ENCODE measurements around the gene DNAJC6.

DNAJC6 gene

DNA sequence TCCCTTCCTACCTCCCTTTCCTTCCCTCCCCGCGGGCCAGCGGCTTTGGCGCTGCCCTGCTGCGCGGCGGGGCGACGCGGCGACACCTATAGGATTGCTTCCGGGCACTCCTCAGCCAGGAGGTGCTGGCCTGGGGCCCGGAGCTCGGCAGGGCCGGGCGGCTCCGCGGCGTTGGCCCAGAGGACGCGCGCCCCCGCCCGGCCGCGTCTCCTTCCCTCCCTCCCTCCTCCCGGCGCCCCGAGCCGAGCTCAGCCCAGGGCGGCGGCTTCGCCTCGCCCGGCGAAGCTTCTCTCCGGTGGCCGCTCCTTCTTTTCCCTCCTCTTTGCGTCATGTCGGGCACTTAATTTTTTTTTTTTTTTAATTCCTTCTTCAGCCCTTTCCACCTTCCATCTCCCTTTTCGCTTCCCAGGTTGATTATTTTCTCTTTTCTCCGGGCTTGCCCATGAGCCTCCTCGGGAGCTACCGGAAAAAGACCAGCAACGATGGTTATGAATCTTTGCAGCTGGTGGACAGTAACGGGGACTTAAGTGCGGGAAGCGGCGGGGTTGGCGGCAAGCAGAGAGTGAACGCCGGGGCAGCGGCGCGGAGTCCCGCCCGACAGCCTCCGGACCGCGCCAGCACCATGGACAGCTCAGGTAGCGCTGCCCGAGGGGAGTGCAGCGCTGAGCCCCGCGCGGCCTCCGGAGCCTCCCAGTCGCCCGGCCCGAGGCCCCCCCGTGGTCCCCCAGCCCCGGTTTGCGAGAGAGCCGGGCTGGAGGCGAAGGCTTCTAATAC is at the start of gene DNAJC6:
DNAJC6 (plus strand) TSS at position 240 of the 774 bp plus-strand sequence; CDS start at position 443, 203 bp downstream.
- peak; percentile 38 for DNase-seq
- H3K4me3 ChIP-seq (ENCODE audit: low read depth, low read length), result peak within 1 kb of the TSS; percentile 52
- in situ Hi-C loops (cut with HindIII; ENCODE audit: low pct_ligation_motif_present, low sequenced_read_pairs), result no loop called here
- no peaks in the 10 kb centered on the region for H3K27me3 ChIP-seq (replicated peaks)
- H3K36me3 ChIP-seq (replicated peaks), result no peaks in the 10 kb centered on the region
- no peak within 1 kb of the TSS for H3K27ac ChIP-seq
- no peak for TF ChIP-seq CTCF (IDR thresholded peaks at IDR 0.05; ENCODE audit: low read depth, low read length, missing control alignments)

GRCh38 chr1:65259816-65260215 is 49.5 kb upstream of the DNAJC6 start:
- no peak overlapping the region for H3K4me3 ChIP-seq (ENCODE audit: low read depth, low read length)
- in situ Hi-C loops (cut with HindIII; ENCODE audit: low pct_ligation_motif_present, low sequenced_read_pairs), result no loop called here
- no peak for DNase-seq
- TF ChIP-seq CTCF (IDR thresholded peaks at IDR 0.05; ENCODE audit: low read depth, low read length, missing control alignments), result no peak
- no peaks in the 10 kb centered on the region for H3K36me3 ChIP-seq (replicated peaks)
- H3K27ac ChIP-seq, result no peak overlapping the region
- H3K27me3 ChIP-seq (replicated peaks), result no peaks in the 10 kb centered on the region

DNA sequence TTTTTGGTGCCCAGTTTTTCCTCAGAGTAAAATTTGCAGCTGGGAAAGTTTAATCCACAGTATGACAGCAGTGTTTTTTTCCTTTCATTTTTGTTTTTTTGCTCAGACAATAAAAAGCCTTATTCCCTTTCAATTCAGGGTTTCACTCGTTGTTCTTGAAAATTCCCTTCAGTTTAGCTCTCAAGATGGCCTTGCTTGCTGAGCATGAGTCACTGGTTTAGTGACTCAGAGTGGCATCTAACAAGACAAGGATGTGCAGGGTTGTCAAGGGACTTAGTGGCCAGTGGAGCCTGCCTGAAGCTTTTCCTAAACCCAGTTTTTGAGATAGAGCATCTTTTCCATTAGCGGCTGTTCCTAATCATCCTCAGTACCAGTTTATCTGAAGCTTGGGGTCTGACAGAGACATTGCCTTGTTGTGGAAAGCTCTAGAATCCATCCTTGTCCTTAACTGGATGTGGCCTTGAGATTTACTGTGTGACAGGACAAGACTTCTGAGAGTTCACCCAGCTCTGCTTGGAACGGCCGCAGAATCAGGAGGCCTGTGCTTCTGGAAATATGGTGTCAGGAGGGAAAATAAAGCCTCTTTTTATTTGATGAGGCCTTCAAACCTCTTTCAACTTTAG is 48.4 kb upstream of the DNAJC6 start:
- no peak overlapping the region for H3K4me3 ChIP-seq (ENCODE audit: low read depth, low read length)
- H3K36me3 ChIP-seq (replicated peaks), result no peaks in the 10 kb centered on the region
- TF ChIP-seq CTCF (IDR thresholded peaks at IDR 0.05; ENCODE audit: low read depth, low read length, missing control alignments), result no peak
- in situ Hi-C loops (cut with HindIII; ENCODE audit: low pct_ligation_motif_present, low sequenced_read_pairs), result no loop called here
- DNase-seq, result peak; percentile 78
- no peaks in the 10 kb centered on the region for H3K27me3 ChIP-seq (replicated peaks)
- no peak overlapping the region for H3K27ac ChIP-seq

GRCh38 chr1:65263286-65263685 is 46.1 kb upstream of the DNAJC6 start:
- Histone ChIP-seq H3K36me3 (replicated peaks) (no peaks in the 10 kb centered on the region), H3K4me3 (ENCODE audit: low read depth, low read length) (no peak overlapping the region), H3K27me3 (replicated peaks) (no peaks in the 10 kb centered on the region), H3K27ac (no peak overlapping the region)
- in situ Hi-C loops (cut with HindIII; ENCODE audit: low pct_ligation_motif_present, low sequenced_read_pairs), result no loop called here
- no peak for DNase-seq
- TF ChIP-seq CTCF (IDR thresholded peaks at IDR 0.05; ENCODE audit: low read depth, low read length, missing control alignments), result no peak

GRCh38 chr1:65264197-65264929 is 45.0 kb upstream of the DNAJC6 start:
- Histone ChIP-seq H3K27me3 (replicated peaks) (no peaks in the 10 kb centered on the region), H3K4me3 (ENCODE audit: low read depth, low read length) (peak overlapping the region; percentile 66), H3K27ac (no peak overlapping the region), H3K36me3 (replicated peaks) (no peaks in the 10 kb centered on the region)
- no peak for TF ChIP-seq CTCF (IDR thresholded peaks at IDR 0.05; ENCODE audit: low read depth, low read length, missing control alignments)
- peak; percentile 71 for DNase-seq
- in situ Hi-C loops (cut with HindIII; ENCODE audit: low pct_ligation_motif_present, low sequenced_read_pairs), result no loop called here
